Measurements from ENCODE around the gene RIMS3.

DNA sequence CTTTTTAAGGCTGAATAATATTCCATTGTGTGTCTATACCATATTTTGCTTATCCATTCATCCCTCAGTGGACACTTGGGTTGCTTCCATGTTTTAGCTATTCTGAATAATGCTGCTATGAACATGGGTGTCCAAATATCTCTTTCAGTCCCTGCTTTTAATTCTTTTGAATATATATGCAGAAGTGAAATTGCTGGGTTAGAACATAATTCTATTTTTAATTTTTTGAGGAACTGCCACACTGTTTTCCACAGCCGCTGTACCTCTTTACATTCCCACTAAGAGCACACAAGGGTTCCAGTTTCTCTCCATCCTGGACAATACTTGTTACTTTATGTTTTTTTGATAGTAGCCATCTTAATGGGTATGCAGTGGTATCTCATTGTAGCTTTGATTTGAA, 65.6 kb downstream of the RIMS3 start:
- TF ChIP-seq HDGF (IDR thresholded peaks at IDR 0.05; ENCODE audit: borderline replicate concordance) (no peak), FOXA1 (IDR thresholded peaks at IDR 0.05) (no peak)

All from HEK293T (cell line).